GM20000 (cell line): ENCODE data around the gene MDFI.

Source experiments
- DNase-seq: peaks from one replicate; pipeline ENCODE4 v3.0.0; 2012; ENCODE audit warnings: low spot score
- CTCF ChIP-seq: IDR thresholded peaks from 2 replicates; pipeline ENCODE4 v1.5.1; 2012; ENCODE audit warnings: mild to moderate bottlenecking, control low read depth; ENCODE audit errors: extremely low read depth, missing control alignments

MDFI gene

GRCh38 chr6:41598670-41599014, 39.6 kb upstream of the MDFI start:
- TF ChIP-seq CTCF: no peak
- DNase-seq: no peak

DNA sequence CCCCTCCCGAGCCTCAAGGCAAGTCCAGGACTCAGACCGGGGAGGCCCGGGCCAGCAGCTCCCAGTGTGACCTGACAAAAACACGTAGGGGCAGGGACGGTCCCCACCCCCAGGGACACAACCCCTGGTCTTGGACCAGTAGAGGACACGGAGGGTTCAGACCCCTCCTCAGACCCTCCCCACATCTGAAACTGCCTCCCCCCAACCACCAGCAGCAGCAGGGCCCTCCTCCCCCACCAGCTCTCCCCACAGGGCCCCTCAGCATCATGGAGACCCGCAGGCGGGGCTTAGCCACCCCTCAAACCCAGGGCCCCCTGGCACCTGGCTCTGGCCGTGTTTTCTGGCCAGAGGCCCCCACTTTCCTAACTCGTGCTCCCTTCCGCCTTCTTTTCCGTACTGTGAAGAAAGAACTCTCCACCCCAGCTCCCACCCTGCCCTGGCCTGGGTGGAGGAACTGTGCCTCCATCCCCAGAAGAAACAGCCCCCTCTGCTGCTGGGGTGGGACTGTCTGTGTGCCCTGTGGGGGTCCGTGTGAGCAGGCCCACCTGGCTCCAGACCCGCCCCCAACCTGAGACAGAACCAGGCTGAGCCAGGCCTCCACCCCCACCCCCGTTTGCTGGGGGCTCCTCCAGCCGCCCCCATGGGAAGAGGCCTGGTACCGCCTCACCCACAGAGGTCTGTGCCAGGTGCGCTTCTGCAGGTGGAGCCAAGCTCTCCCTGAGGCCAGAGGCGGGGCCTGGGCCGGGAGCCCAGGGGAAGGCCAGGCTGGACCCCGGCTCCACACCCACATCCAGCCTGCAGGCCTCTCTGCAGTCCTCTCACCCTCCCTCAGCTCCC, 39.0 kb upstream of the MDFI start:
- TF ChIP-seq CTCF: no peak
- no peak for DNase-seq

GRCh38 chr6:41599852-41600445, 38.3 kb upstream of the MDFI start:
- no peak for TF ChIP-seq CTCF

DNA sequence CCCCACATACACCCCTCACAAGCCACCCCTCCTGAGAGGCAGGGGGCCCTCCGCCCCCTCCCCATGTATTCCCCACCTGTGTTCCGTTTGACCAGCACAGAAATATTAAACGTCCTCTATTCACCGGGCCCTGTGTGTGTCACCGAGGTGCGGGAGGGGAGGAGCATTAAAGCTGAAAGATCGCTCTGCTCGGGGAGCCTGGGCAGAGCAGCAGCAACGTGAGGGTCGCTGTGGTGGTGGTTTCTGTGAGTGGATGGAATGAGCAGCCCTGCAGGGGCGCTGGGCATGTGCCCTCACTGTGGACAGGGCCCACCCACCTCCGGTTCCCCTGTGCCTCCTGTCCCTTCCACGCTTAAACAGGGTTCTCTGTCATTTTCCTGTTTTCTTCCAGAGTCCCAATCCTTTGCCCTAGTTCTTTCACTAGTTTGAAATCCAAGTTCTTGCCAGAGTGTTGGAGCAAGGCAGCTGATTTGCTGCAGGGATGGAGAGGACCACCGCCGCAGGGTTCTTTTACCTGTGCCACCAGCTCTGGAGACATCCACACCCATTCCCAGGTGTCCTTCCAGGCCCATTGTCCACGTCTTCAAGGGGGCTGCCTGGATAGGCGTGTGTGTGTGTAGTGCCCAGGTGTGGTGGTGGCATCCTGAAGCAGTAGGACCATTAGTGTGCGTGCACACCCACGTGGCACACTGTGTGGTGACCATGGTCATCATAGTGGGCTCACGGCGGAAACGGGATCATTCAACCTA, 37.6 kb upstream of the MDFI start:
- no peak for TF ChIP-seq CTCF
- no peak for DNase-seq

More at GRCh38 chr6:41599852-41600445, 38.3 kb upstream of the MDFI start:
- no peak for DNase-seq

- DNase-seq: no peak
- no peak for TF ChIP-seq CTCF
Measured at GRCh38 chr6:41601248-41601549, 37.1 kb upstream of the MDFI start.

GRCh38 chr6:41602422-41602743, 35.9 kb upstream of the MDFI start:
- DNase-seq: no peak
- TF ChIP-seq CTCF: no peak
